HG02884 (cell line): ENCODE measurements around the gene PPIA.
"Not testable (repeated sequence)": the region's sequence is repeated elsewhere in the genome, so short reads cannot be mapped to it uniquely, and the experiment has no call there.

Source experiments
- ATAC-seq: cut with Tn5 transposase; IDR thresholded peaks from one replicate; pipeline ENCODE4 v1.9.1; 2021; ENCODE audit warnings: mild to moderate bottlenecking, moderate library complexity; ENCODE audit not compliant: unreplicated experiment

Gene PPIA

DNA sequence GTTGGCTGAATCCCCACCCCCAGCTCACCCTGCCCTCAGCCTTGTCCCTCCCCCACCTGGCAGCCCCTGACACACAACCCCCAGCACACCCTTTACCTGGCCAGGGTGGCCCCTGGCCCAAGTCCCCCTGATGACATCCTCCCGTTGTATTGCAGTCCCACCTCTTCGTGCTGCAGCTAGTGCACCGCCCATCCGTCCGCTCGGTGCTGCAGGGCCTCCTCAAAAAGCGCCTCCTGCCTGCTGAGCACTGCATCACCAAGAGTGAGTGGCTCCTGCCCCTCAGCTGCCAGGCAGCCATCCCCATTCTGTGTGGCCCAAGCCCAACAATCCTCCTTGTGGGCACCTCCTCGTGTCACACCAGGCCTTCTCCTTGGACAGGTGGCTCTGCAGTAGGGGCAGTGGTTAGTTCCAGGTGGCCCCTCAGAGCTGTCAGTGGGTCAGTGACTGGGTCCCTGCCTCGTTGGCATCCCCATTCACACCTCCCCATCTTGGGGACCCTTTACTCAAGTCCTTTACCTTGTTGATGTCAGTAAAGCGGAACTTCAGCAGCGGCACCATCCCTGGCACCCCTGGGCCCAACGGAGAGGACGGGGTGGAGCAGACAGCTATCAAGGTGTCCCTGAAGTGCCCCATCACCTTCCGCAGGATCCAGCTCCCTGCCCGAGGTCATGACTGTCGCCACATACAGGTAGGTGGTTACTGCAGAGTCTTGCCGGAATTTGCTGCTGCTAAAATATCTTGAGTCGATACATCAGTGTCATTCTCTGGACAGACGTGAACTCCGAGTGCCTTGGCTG is 33.6 kb upstream of the PPIA start:
- no peak for ATAC-seq

DNA sequence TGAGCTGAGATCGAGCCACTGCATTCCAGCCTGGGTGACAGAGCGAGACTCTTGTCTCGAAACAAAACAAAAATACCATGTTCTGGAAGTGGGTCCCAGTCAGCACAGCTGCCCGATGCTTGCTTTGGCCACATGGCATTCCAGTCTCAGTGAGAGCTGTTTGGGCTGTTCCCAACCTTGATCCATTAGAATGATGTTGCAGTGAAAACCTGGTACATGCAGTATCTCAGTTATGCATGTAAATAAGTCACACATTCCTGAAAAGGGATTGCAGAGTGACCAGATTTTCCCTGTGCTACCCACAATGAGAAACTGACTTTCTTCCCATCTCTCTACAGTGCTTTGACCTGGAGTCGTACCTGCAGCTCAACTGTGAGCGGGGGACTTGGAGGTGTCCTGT is 32.4 kb upstream of the PPIA start:
- no peak for ATAC-seq

DNA sequence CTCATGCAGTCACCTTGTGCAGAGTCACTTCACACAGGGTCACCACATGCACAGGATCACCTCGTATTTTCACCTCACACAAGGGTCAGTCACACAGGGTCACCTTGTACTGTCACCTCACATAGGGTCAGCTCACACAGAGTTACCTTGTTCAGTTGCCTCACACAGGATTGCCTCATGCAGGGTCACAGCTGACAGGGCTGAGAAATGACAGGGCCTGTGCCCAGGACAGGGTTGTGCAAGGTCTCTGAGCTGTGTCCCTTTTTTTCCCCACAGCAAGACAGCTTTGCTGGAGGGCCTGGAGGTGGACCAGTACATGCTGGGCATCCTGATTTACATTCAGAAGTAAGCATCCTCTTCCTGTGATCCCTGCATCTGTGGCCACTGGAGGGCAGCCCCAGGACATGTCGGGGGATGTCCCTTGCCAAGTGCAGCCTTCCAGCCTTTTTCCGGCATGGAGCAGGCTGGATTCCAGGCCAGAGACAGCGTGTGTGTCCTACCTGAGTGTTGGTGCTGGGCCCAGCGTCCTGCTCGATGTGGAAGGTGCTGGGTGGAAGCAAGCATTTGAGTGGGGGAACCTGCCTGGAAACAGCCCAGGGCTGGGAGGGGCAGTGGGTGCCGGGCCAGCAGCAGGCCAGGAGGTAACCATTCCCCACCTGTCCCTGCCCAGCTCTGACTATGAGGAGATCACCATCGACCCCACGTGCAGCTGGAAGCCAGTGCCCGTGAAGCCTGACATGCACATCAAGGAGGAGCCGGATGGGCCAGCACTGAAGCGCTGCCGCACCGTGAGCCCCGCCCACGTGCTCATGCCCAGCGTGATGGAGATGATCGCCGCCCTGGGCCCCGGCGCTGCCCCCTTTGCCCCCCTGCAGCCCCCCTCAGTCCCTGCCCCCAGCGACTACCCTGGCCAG is 31.6 kb upstream of the PPIA start:
- no peak for ATAC-seq

DNA sequence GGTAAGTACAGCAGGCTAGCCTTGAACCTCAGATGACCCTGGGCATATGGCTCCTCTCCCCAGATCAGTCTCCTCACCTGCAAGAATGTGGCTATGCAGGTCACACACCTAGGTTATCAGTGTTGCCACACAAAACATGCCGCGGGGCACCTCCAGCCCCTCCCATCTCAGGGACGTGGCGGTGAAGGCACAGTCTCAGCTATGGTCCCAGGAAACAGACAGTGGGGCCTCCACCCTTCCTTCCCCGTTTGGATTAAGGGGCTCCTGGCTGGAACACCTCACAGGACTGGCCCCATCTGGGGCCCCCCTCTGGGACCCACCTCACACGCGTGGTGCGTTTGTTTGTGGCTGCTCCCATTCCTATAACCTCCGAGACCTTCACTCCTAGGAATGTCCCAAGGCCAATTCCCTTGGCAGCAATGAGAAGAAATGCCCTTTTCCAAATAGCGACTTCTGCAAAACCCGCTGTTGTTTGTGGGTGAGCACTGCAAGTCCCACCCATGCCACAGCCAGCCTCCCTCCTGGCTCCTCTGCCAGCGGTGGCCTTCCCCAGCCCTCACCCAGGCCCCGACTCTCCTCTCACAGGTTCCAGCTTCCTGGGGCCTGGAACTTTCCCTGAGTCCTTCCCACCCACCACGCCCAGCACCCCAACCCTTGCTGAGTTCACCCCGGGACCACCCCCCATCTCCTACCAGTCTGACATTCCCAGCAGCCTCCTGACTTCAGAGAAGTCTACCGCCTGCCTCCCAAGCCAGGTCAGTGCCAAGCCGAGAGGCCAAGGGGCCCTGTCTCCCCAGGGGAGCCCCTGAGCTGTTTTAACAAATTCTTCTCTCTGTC is 30.7 kb upstream of the PPIA start:
- no peak for ATAC-seq

DNA sequence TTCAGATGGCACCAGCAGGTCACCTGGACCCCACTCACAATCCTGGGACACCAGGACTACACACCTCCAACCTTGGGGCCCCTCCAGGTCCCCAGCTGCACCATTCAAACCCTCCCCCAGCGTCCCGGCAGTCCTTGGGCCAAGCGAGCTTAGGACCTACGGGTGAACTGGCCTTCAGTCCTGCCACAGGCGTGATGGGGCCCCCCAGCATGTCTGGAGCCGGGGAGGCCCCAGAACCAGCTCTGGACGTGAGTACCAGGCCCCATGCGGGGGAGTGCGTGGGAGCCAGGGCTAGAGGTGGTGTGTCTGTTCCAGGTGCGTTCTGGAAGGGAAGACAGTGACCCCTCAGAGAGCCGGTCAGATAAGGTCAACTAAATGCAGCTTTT is 30.1 kb upstream of the PPIA start:
- ATAC-seq: no peak

DNA sequence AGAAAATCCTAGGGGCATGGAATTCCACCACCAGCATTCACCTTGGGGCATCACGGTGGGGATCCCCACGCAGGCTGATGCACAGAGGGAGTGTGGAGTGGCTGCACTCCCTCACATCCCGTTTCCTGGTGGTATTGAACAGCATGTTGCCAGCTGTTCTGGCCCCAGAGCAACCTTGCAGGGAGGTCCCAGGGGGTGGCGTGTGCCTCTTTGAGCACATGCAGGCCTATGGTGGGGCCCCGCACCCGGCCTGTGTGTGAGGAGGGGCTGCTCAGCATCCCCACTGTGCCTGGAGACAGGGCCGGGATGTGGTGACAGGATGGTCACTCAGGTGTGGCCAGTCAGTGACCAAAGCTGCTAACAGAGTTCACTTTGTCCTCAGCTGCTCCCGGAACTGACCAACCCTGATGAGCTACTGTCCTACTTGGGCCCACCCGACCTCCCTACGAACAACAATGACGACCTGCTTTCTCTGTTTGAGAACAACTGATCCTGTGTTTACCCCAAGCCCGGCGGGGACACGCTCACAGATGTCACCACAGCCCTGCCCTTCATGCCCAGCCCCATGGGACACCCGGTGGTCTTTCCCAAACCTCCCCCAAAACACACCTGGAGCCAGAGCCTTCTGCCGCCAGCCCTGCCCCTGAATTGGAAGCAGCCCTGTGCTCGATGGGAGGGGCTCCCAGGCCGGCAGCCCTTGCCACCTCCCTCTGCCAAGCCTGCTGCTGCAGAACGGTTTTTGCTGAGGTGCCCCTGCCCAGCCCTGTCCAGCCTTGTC is 29.2 kb upstream of the PPIA start:
- no peak for ATAC-seq

DNA sequence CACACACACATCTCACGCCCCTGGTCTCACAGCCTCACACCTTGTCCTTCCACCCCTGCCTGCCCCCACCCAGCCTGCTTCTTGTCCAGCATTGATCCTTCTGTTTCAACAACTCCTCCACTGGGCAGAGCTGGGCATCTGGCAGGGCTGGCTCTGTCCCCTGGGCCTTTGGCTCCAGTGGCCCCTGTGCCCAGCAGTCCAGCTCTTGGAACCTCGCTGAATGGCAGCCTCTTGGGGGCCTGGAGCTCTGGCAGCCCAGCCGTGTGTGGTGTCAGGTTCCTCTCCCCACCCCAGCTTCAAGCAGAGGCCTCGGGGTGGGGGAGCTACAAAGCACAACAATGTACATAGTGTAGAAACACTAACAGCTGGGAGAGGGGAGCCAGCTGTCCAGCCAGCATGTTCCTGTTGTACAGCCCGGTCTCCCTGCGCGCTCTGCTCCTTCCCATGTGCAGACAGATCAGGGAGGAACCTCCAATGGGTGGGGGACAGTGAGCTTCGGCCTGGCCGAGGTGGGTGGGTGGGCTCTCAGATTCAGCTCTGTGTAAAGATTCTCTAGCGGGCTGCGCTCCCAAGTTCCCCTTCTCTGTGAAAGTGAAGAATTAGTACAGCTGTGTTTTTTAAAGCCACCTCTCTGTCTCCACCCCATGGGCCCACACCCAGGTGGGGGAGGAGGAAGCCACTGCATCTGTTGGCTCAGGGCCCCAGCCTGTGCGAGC is 28.4 kb upstream of the PPIA start:
- peak; percentile 64 for ATAC-seq

DNA sequence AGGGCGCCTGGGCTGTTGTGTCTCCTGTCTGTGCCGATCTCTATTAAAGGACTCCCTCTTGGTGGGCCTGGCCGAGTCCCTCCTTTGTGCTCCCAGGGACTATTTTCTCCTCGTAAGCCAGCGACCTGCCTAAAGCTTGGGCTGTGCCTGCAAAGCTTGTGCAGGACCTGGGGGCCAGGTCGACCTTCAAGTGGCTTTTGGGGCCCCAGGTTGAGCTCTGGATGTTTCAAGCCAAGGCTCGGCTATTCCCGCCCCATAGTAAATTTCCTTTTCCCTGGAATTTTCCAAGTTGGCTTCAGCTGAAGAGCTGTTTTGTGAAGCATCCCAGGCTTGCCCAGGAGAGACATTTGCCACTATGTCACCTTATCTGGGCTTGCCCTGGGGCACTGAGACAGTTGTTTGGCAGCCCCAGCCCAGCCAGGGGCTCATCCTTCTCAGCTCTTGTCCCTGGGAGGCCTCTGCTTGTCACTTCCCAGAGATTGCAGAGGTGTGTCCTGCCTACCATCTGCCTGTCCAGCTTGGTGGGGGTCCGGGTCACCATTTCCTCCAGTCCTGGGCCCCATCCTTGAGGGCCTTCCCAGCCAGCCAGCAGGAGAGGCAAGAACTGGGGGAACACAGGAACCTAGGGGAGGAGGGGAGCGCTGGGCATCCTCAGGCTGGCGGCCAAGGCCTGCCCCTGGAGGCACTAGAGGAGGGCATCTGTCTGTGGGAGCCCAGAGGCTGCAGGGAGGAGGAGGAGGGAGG is 27.7 kb upstream of the PPIA start:
- no peak for ATAC-seq

DNA sequence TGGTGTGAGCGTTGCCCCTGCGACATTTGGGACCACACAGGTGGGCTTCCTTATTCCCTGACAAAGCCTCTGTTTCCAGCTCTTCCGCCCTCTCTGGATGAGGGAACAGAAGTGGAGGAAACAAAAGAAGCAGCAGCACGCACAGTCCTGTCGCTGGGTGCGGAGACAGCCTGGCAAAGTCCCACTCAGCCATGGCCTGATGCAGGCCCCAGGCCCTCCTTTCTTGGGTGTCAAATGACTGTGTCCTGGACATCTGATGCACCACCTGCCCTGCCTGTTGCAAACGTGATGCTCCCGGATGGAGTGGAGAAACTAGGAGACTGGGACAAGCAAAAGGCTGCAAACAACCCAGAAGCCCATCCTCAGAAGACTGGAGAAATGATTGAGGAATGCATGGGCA is 27.1 kb upstream of the PPIA start:
- ATAC-seq: no peak

DNA sequence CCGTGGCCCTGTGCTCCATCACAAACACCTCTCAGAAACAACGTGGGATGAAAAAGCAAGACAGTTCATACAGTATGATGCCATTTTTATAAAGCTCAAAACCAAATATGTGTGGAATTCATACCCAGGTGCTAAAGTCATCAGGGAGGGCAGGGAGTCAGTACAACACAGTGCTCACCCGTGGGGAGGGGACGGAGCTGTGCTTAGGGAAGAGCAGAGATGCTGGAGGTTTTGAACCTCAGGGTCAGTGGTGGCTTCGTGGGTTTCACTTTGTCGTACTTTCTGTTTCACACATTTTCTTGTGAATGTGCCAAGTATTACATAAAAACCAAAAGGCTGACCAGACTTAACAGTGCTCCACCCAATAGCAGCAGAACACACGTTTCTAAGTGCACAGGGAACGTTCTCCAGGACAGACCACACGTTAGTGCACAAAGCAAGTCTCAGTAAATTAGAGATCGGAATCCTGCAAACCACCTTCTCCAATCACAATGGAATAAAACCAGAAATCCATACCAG is 26.6 kb upstream of the PPIA start:
- peak; percentile 54 for ATAC-seq

DNA sequence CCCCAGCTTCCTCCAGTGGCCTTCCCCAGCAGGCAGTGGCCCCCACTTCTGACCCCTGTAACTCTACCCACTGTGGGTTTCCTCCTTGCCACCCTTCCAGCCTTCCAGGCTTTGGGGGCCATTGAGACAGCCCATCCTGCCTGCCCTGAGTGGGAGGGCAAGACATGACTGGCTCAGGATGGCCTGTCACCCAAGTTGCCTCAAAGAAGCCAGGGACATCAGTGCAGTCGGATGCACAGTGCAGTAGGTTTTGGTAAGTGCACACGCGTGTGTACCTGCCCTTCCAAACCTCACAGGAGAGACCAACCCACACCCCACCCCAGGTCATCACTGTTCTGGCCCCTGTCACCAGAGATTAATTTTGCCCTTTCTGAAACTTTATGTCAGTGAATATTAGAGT is 25.1 kb upstream of the PPIA start:
- ATAC-seq: no peak

DNA sequence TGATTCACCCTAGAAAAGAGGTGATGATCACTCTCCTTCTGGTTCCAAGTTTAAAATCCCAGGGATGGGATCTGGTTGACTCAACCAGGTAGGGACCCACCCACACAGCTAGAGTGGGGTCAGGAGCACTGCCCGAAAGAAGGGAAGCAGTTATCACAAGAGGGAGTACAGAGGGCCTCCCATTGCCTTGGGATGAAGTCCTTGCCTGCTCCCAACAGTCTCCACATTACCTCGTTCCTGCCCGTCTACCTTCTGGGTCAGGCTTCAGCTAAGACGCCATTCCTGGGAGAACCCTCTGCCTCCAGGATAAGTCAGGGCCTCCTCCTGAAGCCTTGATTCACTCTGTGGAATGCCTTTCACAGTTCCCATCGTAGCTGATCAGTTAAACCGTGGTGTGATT is 24.0 kb upstream of the PPIA start:
- no peak for ATAC-seq

DNA sequence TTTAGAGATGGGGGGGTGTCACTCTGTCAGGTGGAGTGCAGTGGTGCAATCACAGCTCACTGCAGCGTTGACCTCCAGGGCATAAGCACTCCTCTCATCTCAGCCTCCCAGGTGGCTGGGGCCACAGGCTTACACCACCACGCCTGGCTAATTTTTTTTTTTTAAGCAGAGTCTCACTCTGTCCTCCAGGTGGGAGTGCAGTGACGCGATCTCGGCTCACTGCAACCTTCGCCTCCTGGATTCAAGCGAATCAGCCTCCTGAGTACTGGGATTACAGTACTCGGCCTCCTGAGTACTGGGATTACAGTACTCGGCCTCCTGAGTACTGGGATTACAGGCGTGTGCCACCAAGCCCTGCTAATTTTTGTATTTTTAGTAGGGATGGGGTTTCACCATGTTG is 23.6 kb upstream of the PPIA start:
- no peak for ATAC-seq

DNA sequence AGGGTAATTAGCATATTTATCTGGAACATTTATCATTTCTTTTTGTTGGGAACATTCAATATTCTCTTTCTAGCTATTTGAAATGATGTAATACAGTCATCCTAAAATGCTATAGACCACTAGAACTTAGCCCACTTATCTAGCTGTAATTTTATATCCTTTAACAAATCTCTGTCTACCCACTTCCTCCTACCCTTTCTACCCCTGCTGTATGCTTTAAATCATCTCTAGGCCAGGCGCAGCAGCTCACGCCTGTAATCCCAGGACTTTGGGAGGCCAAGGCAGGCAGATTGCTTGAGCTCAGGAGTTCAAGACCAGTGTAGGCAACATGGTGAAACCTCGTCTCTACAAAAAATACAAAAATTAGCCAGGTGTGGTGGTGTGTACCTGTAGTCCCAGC is 22.0 kb upstream of the PPIA start:
- not testable (repeated sequence) for ATAC-seq

DNA sequence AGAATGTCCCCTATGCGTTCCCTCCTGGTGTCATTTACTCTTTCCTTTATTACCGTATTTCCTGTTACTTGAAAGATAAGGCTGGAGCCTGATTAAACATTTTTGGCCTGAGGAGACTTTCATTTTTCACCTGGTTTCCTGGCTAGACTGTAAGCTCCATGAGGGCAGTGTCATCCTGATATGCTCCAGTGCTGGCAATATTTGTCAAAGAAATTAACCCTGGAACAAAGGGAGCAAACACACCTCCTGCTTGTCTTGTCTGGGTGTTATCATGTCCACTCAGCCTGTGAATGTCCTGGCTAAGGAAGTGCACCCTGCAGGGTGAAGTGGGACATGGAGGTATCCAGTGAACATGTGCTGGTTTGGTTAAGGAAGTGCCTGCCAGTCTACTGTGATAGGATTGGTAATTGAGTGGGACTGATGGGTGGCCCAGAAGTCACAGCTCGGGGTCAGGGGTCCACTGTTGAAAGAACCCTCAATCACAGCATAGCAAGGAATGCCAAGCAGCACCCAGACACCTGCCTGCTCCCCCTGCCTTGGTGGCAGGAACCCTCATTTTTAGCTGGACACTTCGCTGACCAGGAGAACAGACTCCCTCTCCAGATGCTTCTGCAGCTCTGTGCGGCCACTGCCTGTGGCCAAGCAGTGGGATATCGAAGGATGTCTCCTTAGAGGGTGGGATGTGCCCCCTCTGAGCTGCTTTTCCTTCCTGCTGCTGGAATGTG is 20.9 kb upstream of the PPIA start:
- no peak for ATAC-seq

DNA sequence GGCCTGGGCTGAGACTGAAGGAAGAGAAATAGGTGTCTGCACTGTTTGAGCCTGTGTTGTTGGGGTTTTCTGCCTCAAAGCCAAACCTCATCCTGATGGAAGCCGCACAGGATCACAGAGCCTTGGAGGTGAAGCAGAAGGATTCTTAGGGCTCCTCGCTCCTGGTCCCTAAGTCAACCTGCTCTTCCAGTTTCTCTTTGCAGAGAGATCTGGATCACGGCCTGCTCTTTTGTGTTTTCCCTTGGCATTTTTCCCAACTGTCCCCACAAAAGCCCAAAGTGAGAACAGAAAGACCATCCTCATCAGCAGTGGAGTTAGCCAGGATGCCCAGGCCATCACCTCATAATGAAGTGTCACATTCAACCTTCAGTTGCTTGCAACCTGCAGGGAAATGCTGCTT is 20.3 kb upstream of the PPIA start:
- no peak for ATAC-seq

DNA sequence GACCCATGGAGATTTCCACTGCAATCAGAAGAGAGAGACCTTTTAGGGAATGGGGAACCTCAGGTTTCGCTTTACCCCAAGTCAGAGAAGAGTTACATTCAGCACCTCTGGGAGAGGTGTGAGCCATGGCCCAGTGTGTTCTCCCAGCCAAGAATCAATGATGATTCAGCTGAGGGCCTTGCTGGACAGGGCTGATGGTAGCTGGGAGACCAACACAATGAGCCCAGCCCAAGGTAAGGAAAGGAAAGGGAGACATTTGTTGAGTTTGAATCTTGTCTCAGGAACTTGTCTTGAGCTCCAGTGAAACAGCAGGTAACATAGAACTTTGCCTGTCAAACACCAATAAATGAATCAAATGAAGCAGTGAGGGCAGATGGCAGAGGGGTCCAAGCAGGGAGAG is 14.0 kb upstream of the PPIA start:
- no peak for ATAC-seq

DNA sequence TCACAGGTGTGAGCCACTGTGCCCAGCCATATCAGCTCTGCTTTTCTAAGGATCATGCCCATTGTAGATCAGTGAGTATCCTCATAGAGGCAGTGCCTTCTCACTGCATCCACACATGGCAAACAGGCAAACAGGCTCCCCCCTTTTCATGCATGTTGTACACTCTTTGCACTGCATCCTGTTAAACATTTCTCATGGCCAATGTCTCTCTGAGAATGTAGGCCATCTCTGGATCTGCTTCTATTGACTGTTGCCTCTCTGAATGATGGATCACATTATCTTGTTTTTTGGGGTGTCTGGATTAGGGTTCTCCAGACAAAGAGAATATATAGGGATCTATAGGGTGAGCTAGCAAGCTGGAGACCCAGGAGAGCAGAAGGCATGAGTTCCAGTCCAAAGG is 13.1 kb upstream of the PPIA start:
- ATAC-seq: no peak
